Lung (tissue), 12 donors: ENCODE data around the gene CDC25B. TPM values are rescaled to one million over a fixed set of nuclear protein-coding genes. Genes with fewer than 3 reads are reported as not detected.

ENCODE experiments used
- ATAC-seq: fragments of 200-7000 bp; cut with Tn5 transposase; one replicate; pipeline ENCODE4 v1.9.1; 2020; ENCODE audit warnings: moderate number of reproducible peaks; ENCODE audit not compliant: insufficient read depth, low FRiP score
- DNase-seq, 3 donors: peaks; one replicate each; pipeline ENCODE4 v3.0.0-alpha.2; 2013 to 2017
- H3K27ac ChIP-seq, 2 donors: one replicate each; pipeline ENCODE4 v1.5.1; 2013; ENCODE audit warnings: mild to moderate bottlenecking in 2 of 2, moderate library complexity in 2 of 2, control low read depth in 1 of 2, inconsistent platforms in 1 of 2, low read depth in 1 of 2, low read length in 1 of 2
- H3K27me3 ChIP-seq, 3 donors: one replicate each; pipeline ENCODE4 v1.5.1; 2013; ENCODE audit warnings: low read length in 2 of 3; ENCODE audit not compliant: control insufficient read depth in 3 of 3, insufficient read depth in 3 of 3
- H3K36me3 ChIP-seq, 4 donors: one replicate each; pipeline ENCODE4 v1.5.1; 2013; ENCODE audit warnings: low read length in 4 of 4, mild to moderate bottlenecking in 1 of 4, moderate library complexity in 1 of 4; ENCODE audit not compliant: control insufficient read depth in 4 of 4, insufficient read depth in 4 of 4
- H3K4me1 ChIP-seq, 5 donors: one replicate each; pipeline ENCODE4 v1.5.1; 2013; ENCODE audit warnings: low read length in 5 of 5, mild to moderate bottlenecking in 2 of 5, moderate library complexity in 1 of 5; ENCODE audit not compliant: control insufficient read depth in 5 of 5, insufficient read depth in 5 of 5
- H3K4me3 ChIP-seq: one replicate; pipeline ENCODE4 v1.5.1; 2013; ENCODE audit warnings: mild to moderate bottlenecking, control low read depth, moderate library complexity
- H3K9ac ChIP-seq, 2 donors: one replicate each; pipeline ENCODE4 v1.5.1; 2013; ENCODE audit warnings: low read length in 2 of 2, control low read depth in 1 of 2; ENCODE audit not compliant: insufficient read depth in 1 of 2
- H3K9me3 ChIP-seq, 4 donors: one replicate each; pipeline ENCODE4 v1.5.1; 2013; ENCODE audit warnings: low read length in 3 of 4, mild to moderate bottlenecking in 1 of 4, moderate library complexity in 1 of 4; ENCODE audit not compliant: control insufficient read depth in 4 of 4, insufficient read depth in 3 of 4
- CTCF ChIP-seq: IDR thresholded peaks from 2 replicates; pipeline ENCODE4 v1.5.1; 2012; ENCODE audit warnings: mild to moderate bottlenecking; ENCODE audit errors: control extremely low read depth, extremely low read depth
- WGBS, 2 donors: extraction: QIAGEN DNeasy Blood & Tissue Kit; methylation state at CpG; one replicate each; pipeline ENCODE4 v1.1.7; 2013; 5-methylcytosine and 5-hydroxymethylcytosine counted together
- polyA plus RNA-seq, 2 donors: library from polyadenylated mRNA; stranded (reverse); fragments of 200-250 nt; gene quantifications; one replicate each; pipeline ENCODE4 v1.2.1, GENCODE V29; 2013
- total RNA-seq, 2 donors: library from RNA; depleted of rRNA in 1 of 2; stranded (reverse); fragments of >200 nt in 1 of 2; gene quantifications; one replicate each; pipeline ENCODE4 v1.2.1, GENCODE V29; 2014 to 2021
- donor health status: control.
- donor health status: control.
- donor health status: Bipolar disorder and iron deficiency.
- donor health status: healthy.
- donor health status: DM: yes; HTN: yes; CAD: no.

The CDC25B gene
- total and polyA plus RNA-seq, 4 donors, result 47.9 to 88.5 (median 67.1) TPM

- peaks cover 0 to 35% (median 9%) of the 10 kb centered on the region in 5 donors for H3K4me1 ChIP-seq
- no peaks in the 10 kb centered on the region for H3K9me3 ChIP-seq
- H3K27me3 ChIP-seq, result no peaks in the 10 kb centered on the region
- no peak for TF ChIP-seq CTCF
- WGBS, 2 donors, result 22 to 28% methylated on average over 9 of the region's 9 CpGs
- ATAC-seq, result no peak
- no peak for DNase-seq
- peak overlapping the region; percentile 66 for H3K4me3 ChIP-seq
- no peak overlapping the region for H3K27ac ChIP-seq
- no peaks in the 10 kb centered on the region for H3K36me3 ChIP-seq
- H3K9ac ChIP-seq, result peak overlapping the region in 1 of 2 donors; percentile 14
Measured at GRCh38 chr20:3766422-3767109, 29.5 kb upstream of the CDC25B start.

GRCh38 chr20:3767110-3767426 is 29.0 kb upstream of the CDC25B start:
- H3K4me1 ChIP-seq, result peaks cover 0 to 35% (median 9%) of the 10 kb centered on the region in 5 donors
- no peaks in the 10 kb centered on the region for H3K27me3 ChIP-seq
- no peak for TF ChIP-seq CTCF
- H3K36me3 ChIP-seq, result no peaks in the 10 kb centered on the region
- DNase-seq (no peak), ATAC-seq (no peak)
- peak overlapping the region; percentile 11 to 14 for H3K9ac ChIP-seq
- H3K9me3 ChIP-seq, result no peaks in the 10 kb centered on the region
- peak overlapping the region; percentile 66 for H3K4me3 ChIP-seq
- WGBS, 2 donors, result 1 to 2% methylated on average over 21 of the region's 21 CpGs
- no peak overlapping the region for H3K27ac ChIP-seq

- H3K27ac ChIP-seq, result peak within 1 kb of the TSS; percentile 80 to 95
- H3K4me1 ChIP-seq, result peaks cover 0 to 32% (median 9%) of the 10 kb centered on the region in 5 donors
- no peaks in the 10 kb centered on the region for H3K9me3 ChIP-seq
- peak; percentile 96 for ATAC-seq
- TF ChIP-seq CTCF, result no peak
- no peaks in the 10 kb centered on the region for H3K36me3 ChIP-seq
- H3K4me3 ChIP-seq, result peak within 1 kb of the TSS; percentile 71
- no peaks in the 10 kb centered on the region for H3K27me3 ChIP-seq
- H3K9ac ChIP-seq, result peak within 1 kb of the TSS; percentile 85 to 94
- WGBS, 2 donors, result 0% methylated on average over 65 to 80 of the region's 80 CpGs
- peak; percentile 98 to 99 (median 98) for DNase-seq
Measured at GRCh38 chr20:3767427-3768341, 28.4 kb upstream of the CDC25B start, which contains the start of gene ADISSP. Gene ADISSP (minus strand): TSS chr20:3767753. CDS start chr20:3760100, 7,653 bp downstream.
